HG02938 (cell line): ENCODE measurements around the gene HECW1.

Experiments
- ATAC-seq: cut with Tn5 transposase; IDR thresholded peaks from one replicate; pipeline ENCODE4 v1.9.1; 2021; ENCODE audit warnings: mild to moderate bottlenecking, moderate library complexity; ENCODE audit not compliant: unreplicated experiment

The HECW1 gene

DNA sequence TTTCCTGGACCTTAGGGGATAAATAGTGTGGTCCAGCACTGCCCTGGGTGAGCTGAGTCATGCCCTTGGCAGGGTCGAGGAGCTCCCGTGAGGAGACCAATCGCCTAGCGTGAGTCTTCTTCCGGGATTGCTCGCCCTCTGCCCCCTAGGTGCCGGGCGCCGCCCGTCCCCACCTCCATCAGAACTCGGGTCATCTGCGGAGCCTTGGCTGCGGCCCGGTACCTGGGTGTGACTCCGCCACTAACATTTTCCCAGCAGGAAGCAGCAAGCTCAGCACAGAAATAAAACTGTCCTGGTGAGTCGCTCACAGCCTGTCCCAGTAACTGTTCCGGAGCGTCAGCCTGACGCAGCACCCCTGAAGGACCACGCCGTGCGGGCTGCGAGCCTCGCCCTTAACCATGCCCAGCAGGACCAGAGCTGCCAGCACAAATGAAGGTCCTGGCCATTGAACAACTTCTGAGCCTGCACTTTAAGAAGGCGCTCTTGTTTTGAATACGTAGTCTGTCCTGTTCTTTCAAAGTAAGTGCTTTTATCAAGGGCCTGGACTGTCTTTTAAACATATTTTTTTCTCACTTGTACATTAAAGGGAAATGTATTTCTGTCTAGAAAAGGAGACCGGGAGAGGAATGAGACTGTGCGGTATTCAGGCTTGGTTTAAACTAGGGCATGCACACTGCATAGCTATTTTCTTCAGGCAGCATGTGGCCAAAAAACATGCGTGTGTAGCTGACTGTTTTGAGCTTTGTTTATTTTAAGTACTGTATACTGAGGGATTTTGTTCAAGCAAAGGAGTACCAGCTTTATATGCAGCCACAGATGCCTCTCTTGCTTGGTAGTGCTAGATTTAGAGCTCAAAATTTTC is 136.7 kb downstream of the HECW1 start:
- ATAC-seq = no peak

DNA sequence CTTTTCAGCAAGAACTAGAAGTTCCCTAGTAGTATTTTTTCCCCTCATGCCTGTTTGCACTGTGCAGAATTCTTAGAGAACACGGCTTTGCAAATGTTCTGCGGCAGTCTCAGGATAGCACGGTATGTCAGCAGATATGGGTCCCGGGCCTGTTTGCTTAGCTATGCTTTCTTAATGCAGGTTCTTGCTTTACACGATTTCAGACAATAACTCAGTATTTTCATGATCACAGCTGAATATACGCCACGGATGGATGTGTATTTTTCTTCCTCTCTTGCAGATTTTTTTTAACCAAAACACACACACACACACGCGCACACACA is 137.3 kb downstream of the HECW1 start:
- ATAC-seq = no peak

DNA sequence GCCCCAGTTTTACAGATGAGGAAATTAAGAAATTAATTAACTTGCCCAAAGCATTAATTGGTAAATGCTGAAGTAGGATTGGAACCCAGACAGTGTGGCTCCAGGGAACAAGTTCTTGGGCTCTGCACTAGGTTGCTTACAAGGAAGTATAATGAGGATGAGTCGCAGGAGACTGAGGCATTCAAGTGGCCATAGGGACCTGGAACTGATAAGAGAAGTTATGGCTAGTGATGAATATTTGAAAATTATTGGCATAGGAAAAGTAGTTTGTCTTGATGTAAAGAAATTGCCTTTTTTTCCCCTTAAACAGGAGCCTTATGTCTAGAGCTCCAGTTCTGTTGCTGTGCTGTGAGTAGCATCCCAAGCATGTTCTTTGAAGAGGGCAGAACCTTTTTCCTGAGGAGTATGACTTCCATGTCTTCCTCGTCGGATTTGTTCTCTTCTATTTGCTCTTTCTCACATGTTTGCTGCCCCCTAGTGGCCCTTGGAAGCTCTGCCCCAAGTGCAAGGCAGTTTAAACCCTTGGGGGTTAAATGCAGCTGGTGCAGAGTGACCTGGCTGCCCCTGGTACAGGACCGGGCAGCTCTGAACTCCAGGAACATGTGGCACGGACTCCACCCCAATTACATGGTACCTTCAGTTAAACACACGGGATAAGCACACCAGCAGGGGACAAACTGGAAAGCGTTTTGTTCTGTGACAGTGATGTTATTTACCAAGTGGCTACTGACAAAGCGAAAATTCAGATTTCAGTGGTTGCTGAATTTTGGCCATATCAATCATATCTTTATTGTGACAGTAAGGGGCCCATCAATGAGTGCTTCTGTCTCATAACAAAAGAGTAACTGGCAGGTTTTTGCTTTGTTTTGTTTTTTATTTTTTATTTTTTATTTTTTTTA is 148.8 kb downstream of the HECW1 start:
- no peak for ATAC-seq

DNA sequence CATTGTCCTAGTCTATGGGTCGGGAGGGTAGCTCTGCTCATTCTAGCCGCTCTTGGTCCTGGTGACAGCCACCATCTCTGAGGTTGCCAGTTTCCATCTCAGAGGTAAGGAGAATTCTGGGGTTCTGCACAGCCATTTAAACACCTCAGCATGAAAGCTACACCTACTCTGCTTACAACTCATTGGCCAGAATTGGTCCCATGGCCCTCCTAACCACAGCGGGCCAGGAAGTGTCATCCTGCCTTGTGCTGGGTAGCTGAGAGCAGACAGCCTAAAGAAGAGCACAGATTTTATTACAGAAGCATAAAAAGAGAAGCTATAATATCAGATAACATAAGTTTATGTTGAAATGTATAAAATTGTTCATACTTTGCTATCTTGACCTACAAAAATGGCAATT is 152.7 kb downstream of the HECW1 start:
- ATAC-seq = no peak

DNA sequence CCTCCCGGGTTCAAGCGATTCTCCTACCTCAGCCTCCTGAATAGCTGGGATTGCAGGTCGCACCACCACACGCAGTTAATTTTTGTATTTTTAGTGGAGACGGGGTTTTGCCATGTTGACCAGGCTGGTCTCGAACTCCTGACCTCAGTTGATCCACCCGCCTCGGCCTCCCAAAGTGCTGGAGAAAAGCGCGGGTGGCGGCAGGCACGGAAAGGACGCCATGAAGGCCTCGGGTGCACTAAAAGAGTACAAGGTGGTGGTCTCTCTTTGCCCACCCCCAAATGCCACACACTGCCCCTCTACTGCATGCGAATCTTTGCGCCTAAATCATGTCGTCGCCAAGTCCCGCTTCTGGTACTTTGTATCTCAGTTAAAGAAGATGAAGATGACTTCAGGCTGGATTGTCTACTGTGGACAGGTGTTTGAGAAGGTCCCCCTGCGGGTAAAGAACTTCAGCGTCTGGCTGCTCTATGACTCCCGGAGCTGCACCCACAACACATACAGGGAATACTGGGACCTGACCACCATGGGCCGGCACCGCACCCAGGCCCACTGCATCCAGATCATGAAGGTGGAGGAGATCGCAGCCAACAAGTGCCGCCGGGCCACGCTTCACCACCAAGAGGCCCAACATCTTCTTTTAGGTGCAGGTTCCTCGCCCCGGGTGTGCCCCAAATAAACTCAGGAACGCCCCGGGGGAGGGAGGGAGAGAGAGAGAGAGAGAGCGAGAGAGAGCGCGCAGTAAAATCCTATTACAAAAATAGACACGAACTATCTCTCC is 161.7 kb downstream of the HECW1 start:
- ATAC-seq = no peak

DNA sequence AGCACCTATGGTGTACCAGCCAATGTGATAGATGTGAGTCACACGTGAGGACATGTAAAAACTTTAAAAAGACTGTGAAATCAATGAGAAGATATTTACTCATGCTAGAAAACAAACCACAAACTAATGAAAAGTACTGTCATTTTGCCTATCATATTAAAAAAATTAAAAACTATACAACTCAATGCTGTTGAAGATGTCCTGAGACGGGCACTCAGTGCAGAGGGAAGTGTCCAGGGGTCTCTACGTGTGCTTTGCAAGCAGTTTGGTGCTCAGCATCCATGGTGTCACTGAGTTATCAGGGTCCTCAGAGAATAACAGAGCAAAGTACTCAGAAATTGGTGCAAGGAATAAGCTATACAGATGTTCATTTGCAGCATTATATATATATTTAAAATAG is 162.3 kb downstream of the HECW1 start:
- ATAC-seq = no peak

DNA sequence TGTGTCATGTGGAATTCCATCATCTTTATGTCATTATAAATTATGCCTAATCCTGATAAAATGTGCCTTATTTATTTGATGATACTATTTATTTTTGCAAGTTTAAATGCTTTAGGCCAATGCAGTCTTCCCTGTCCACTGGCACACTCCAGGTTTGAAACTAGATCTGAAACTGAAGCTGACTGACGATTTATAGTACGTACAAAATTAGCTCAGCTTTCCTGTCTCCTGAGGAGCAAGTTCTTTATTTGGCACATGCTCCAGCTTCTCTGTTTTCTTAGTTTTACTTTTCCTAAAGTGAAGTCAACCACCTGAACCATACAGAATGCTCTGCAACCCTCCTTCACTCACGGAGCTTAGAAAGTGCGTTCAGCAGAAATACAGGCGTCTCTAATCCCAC is 164.1 kb downstream of the HECW1 start:
- ATAC-seq = no peak

DNA sequence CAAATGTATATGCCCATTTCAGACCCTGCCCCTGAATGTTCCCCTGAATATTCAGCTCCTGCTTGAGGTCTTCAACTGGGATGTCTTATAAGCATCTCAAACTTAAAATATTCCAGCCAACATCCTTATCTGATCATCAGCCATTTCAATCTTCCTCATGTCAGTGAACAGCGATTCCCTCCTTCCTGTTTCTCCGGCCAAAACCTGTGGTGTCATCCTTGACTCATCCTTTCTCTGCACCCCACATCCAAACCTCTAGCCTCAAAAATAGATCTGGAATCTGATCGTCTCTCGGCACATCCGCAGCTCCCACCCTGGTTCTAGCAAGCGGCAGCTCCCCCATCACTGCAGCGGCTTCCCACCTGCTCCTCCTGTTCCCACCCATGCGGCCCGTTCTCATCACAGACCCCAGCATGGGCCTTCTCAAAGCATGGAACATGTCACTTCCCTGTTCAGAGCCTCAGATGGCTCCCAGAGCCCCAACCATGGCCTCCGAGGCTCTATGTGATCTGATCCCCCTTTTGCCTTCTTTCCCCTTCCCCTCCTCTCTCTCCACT is 165.7 kb downstream of the HECW1 start:
- no peak for ATAC-seq

DNA sequence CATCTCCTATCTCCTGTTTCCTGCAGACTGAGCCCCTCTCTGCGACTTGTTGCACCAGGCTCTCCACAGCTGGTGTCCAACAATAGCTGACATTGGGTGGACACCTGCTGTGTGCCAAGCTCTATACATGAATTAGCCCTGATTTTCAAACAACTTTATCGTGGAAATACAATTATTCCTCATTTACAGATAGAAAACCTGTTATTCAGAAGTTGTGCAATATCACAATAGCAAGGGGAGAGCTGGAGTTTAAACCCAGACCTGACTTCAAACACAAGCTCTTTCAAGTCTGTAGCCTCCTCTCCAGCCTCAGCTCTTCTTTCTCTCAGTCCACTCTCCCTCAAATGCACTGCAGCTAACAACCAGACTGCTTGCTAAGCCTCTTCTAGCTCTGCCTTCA is 168.8 kb downstream of the HECW1 start:
- no peak for ATAC-seq

DNA sequence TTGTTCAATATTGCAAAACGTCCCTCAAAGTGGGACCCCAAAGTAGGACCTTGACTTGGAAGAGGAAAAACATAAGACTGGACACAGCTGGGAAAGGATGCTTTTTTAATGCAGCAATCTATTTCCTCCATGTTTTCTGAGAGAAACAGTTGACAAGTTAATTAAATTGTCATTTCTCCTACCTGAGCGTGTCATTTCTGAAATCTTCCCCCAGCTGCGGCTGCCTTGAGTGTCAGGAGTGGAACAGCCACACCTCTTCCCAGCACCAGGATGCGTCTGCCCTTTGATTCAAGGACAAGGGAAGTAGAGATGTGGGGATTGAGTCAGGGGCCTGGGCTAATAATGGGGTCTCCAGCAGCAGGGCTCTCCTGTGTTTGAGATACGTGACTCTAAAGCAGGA is 171.3 kb downstream of the HECW1 start:
- ATAC-seq = no peak

DNA sequence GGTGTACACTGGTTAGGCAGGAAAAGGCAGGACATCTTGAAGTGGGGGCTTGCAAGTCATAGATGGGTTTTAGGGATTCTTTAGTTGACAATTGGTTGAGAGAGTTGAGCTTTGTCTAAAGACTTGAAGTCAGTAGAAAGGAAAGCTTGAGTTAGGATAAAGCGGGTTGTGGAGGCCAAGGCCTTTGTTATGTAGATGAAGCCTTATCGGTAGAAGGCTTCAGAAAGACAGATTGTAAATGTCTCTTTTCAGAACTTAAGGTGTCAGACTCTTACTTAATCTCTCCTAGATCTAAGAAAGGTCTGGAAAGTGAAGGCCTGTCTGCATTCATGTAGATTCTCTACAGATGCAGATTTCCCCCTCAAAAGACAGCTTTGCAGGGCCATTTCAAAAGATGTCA is 177.4 kb downstream of the HECW1 start:
- ATAC-seq = no peak

DNA sequence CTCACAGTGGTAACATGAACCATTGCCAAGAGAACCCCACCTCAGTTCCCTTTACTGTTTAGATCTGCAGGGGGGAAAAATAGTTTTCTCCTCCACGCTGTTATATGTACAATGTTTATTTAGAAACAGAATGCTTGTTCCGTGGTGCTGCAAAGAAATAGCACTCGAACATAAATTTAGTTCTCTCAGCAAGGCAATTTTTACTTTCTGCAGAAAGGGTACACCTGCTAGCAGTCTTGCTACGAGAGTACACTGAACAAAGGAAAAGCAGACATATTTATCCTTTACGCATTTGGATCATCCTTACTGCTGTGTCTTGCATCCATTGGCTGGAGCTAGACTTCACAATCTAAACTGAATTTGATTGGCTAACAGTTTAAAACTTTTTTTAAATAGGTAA is 178.5 kb downstream of the HECW1 start:
- ATAC-seq = no peak

DNA sequence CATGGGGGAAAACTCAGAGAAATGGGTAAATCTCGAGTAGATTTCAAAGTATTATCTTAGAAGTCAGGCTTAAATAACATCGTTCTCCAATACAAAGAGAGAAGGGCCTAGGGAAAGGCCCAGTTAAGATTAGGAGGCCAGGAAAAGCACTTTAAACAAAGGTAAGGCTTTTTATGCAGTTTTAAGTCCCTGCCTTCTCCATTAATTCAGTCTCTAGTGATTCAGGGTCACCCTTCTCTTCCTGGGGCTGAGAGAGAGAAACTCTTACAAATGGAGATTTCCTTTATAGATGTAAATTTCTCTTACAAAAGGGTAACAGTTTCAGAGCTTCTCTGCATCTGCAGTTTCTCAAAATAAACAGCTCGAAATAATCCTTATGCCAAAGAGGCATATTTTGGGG is 179.3 kb downstream of the HECW1 start:
- no peak for ATAC-seq

DNA sequence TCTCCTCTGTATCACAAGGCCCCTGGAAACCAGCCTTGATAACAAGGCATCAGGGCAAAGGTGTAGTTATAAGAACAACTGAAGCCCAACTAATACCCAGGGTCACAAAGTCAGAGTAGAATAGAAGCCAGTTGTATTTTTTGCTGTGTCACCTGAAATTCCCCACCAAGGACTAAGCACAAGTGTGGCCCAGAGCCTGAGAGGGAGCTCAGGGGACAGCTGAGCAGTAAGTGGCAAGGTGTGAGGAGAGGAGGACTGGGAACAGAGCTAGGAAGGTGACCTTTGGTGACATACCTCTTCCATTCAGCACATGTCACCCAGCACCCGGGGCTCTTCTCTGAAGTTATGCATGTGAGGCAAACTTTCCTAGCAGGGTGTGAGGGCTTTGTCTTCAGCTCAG is 179.9 kb downstream of the HECW1 start:
- no peak for ATAC-seq

DNA sequence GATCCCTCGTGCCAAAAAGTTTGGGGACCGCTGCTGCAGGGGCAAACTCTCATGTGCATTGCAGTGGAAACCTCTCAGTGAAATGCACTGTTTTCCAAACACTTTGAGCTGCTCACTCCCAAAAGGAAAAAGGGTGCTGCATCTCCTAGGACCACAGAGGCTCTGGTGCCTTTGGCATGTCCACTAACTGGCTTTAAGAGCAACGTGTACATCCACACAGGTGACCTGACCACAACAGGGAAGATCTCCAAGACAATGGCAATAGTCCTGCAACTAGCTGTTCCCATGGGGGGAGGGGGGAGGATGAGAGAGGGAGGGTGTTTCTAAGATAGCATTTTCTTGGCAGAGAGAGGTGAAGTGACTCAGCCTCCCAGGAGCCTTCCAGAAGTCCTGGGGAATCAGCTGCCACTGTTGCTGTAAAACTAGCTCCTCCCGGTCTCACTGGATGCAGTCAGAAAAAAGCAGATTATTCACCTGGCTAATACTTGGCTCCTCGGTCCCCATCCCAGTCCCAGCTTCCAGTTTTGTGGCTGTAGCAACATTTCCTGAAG is 181.7 kb downstream of the HECW1 start:
- ATAC-seq = no peak

DNA sequence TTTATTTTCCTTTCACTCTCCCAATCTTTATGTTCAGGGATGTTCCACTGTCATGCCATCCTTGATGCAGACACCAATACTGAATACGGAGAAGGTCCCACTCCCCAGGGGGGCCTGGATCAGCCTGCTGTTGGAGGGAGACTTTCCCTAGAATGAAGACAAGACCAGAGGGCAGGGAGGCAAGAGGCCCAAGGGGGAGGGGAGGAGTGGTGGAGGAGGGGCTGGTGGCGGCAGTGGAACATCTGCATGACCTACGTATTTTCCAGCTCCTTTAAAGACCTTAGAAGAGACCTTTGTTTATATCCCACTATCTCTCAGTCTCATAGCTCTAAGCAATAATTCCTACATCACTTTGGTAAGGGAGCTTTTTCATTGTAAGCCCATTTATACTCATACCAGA is 183.0 kb downstream of the HECW1 start:
- no peak for ATAC-seq

DNA sequence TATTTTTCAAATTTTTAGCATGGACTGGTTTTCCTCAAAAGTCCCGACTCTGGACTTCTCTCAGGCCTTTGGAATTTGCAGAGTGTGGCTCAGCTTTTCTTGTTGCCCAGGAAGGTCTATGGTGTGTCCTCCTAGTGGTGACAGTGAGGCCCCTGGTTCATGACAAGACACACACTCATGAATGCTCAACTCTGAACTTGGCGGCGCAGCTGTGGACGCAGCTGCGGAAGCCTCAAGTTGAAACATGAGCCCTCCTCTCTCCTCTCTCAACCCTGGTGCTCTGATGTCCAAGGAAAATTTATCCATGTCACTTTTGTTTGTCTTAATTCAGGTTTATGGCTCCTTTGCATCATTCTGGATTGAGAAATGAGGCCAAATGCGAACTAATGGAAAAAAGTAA is 183.9 kb downstream of the HECW1 start:
- ATAC-seq = no peak

DNA sequence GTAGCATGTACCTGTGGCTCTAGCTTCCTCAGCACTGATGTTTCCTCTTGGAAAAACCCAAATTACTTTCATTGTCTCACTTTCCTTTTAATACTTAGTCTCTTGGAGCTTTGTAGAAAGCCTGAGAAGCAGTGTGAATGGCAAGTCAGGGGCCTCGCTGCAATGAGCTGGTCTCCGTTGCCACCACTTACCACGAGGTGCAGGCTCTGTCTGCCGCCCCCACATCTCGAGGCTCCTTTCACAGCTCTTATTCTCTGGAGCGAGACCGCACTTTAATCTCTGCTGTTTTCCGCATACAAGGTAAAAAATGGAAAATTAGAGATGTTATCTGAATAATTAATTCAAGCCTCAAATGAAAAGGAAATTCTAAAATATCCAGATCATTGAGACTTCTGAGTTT is 186.2 kb downstream of the HECW1 start:
- ATAC-seq = no peak

DNA sequence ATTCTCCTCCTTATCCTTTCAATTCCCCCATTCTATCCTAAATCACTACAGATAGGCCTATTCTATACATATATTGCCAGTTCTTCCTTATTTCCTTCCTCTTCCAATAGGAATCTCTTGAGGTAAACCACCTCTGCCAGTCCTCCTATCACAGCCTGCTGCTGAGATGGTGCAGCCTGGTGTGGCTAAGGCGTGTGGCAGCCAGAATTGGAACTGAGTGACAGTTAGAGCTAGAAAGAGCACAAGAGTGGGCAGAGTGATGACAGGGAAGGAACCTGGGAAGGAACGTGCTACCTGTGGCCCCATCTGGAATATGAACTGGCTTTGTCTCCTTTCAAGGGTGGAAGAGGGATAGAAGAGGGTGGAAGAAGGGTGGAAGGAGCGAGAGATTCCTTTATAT is 187.7 kb downstream of the HECW1 start:
- ATAC-seq = no peak

DNA sequence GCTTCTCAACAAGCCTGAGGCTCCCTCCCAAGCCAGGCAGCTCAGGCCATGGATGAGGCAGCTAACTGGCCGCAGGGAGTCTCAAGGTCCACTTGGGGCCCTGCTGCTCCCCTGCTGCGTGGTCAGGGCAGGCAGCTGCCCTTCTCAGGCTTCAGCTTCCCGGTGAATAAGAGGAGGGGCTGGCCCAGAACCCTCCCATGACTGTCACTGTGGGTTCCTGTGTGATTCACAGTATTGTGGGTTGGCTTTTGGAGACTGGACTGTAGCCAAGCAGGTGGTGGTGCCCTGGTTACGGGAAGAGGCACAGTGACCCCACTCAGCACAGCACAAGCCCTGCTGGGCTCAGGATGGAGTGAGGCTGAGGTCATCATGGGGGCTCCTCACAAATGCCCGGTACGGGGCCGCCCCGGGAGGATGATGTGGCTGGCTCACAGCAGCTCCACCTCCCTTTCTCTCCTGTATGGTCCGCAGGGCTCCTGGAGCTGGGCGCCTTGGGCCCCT is 189.8 kb downstream of the HECW1 start:
- ATAC-seq = no peak
